Measurements from ENCODE around the gene OCIAD2. TPM values are rescaled to one million over a fixed set of nuclear protein-coding genes. Genes with fewer than 3 reads are reported as not detected.
"Not testable (repeated sequence)": the region's sequence is repeated elsewhere in the genome, so short reads cannot be mapped to it uniquely, and the experiment has no call there.

The OCIAD2 gene
- polyA plus RNA-seq (ENCODE audit: insufficient read length in 12 of 12): 10 to 100 TPM in 11 of 12 donors, not detected in 1; 23.1 to 35.4 (median 28.7) TPM
- long read RNA-seq, donor 1, transcript OCIAD2-204 (6 exons, 812 nt): minor isoform, 10 of 95 reads
- long read RNA-seq, donor 1, transcript OCIAD2-205 (7 exons, 1,163 nt): major isoform, 73 of 95 reads
- long read RNA-seq, donor 1, partial matches to known transcripts: 10 of 95 reads
- long read RNA-seq, donor 1, other reads (novel, unspliced or antisense): 0 of 95 reads
- long read RNA-seq, donor 2, transcript OCIAD2-205 (7 exons, 1,163 nt): major isoform, 14 of 16 reads
- long read RNA-seq, donor 2, partial matches to known transcripts: 0 of 16 reads
- long read RNA-seq, donor 2, other reads (novel, unspliced or antisense): 0 of 16 reads
- long read RNA-seq, donor 3, transcript OCIAD2-205 (7 exons, 1,163 nt): major isoform, 9 of 9 reads
- long read RNA-seq, donor 3, partial matches to known transcripts: 0 of 9 reads
- long read RNA-seq, donor 3, other reads (novel, unspliced or antisense): 0 of 9 reads
- long read RNA-seq, donor 4, transcript OCIAD2-205 (7 exons, 1,163 nt): major isoform, 7 of 7 reads
- long read RNA-seq, donor 4, partial matches to known transcripts: 0 of 7 reads
- long read RNA-seq, donor 4, other reads (novel, unspliced or antisense): 0 of 7 reads
- long read RNA-seq, donor 5, transcript OCIAD2-205 (7 exons, 1,163 nt): major isoform, 20 of 23 reads
- long read RNA-seq, donor 5, partial matches to known transcripts: 0 of 23 reads
- long read RNA-seq, donor 5, other reads (novel, unspliced or antisense): 0 of 23 reads
- long read RNA-seq, donor 6, transcript OCIAD2-205 (7 exons, 1,163 nt): major isoform, 12 of 14 reads
- long read RNA-seq, donor 6, partial matches to known transcripts: 0 of 14 reads
- long read RNA-seq, donor 6, other reads (novel, unspliced or antisense): 0 of 14 reads
- long read RNA-seq, donor 7, transcript OCIAD2-205 (7 exons, 1,163 nt): major isoform, 10 of 12 reads
- long read RNA-seq, donor 7, partial matches to known transcripts: 0 of 12 reads
- long read RNA-seq, donor 7, other reads (novel, unspliced or antisense): 0 of 12 reads
- long read RNA-seq, donor 8, transcript OCIAD2-205 (7 exons, 1,163 nt): major isoform, 19 of 20 reads
- long read RNA-seq, donor 8, partial matches to known transcripts: 0 of 20 reads
- long read RNA-seq, donor 8, other reads (novel, unspliced or antisense): 0 of 20 reads
- long read RNA-seq, donor 9, transcript OCIAD2-205 (7 exons, 1,163 nt): major isoform, 11 of 13 reads
- long read RNA-seq, donor 9, partial matches to known transcripts: 0 of 13 reads
- long read RNA-seq, donor 9, other reads (novel, unspliced or antisense): 0 of 13 reads
- long read RNA-seq, donor 10, transcript OCIAD2-205 (7 exons, 1,163 nt): major isoform, 13 of 18 reads
- long read RNA-seq, donor 10, partial matches to known transcripts: 0 of 18 reads
- long read RNA-seq, donor 10, other reads (novel, unspliced or antisense): 0 of 18 reads
- long read RNA-seq, donor 11, transcript OCIAD2-205 (7 exons, 1,163 nt): major isoform, 13 of 17 reads
- long read RNA-seq, donor 11, partial matches to known transcripts: 0 of 17 reads
- long read RNA-seq, donor 11, other reads (novel, unspliced or antisense): 0 of 17 reads

GRCh38 chr4:48906206-48907173 lies at the start of gene OCIAD2:
TSS of gene OCIAD2 (minus strand) at chr4:48906774. CDS start at chr4:48904549, 2,225 bp downstream.
- DNase-seq: peak; percentile 26

- no peak for DNase-seq
These were observed 47.7 kb upstream of the OCIAD2 start for GRCh38 chr4:48954314-48954713.

- no peak for DNase-seq
These were observed 43.1 kb upstream of the OCIAD2 start for GRCh38 chr4:48949518-48950219.

- DNase-seq: no peak
These were observed 42.5 kb upstream of the OCIAD2 start for GRCh38 chr4:48949086-48949485.

- no peak for DNase-seq
These were observed 41.2 kb upstream of the OCIAD2 start for GRCh38 chr4:48947731-48948130.

- DNase-seq: no peak
These were observed 39.4 kb upstream of the OCIAD2 start for GRCh38 chr4:48945981-48946380.

- no peak for DNase-seq
These were observed 38.2 kb upstream of the OCIAD2 start for GRCh38 chr4:48944756-48945241.

- DNase-seq: no peak
These were observed 37.7 kb upstream of the OCIAD2 start for GRCh38 chr4:48944252-48944651.

- DNase-seq: no peak
These were observed 36.8 kb upstream of the OCIAD2 start for GRCh38 chr4:48943387-48943786.

- DNase-seq: no peak
These were observed 33.2 kb upstream of the OCIAD2 start for GRCh38 chr4:48939785-48940184.

- DNase-seq: no peak
These were observed 32.3 kb upstream of the OCIAD2 start for GRCh38 chr4:48938831-48939230.

- no peak for DNase-seq
These were observed 30.5 kb upstream of the OCIAD2 start for GRCh38 chr4:48937033-48937432.

GRCh38 chr4:48931459-48931858 lies 24.9 kb upstream of the OCIAD2 start:
- no peak for DNase-seq

GRCh38 chr4:48930654-48931053 lies 24.1 kb upstream of the OCIAD2 start:
- no peak for DNase-seq

GRCh38 chr4:48924416-48924815 lies 17.8 kb upstream of the OCIAD2 start:
- no peak for DNase-seq

GRCh38 chr4:48923065-48923464 lies 16.5 kb upstream of the OCIAD2 start:
- DNase-seq: not testable (repeated sequence)

GRCh38 chr4:48914311-48914710 lies 7.7 kb upstream of the OCIAD2 start:
- no peak for DNase-seq

- DNase-seq: no peak
These were observed 6.8 kb upstream of the OCIAD2 start for GRCh38 chr4:48913346-48913745.

- DNase-seq: no peak
These were observed 5.8 kb upstream of the OCIAD2 start for GRCh38 chr4:48912349-48912748.
